Testis (tissue), 2 donors: ENCODE results near the gene GALNT17.

Experiments
- POLR2A ChIP-seq: fragments of 450-650 bp; IDR thresholded peaks from one replicate; pipeline ENCODE4 v1.6.1; 2017; ENCODE audit warnings: antibody characterized with exemption, mild to moderate bottlenecking, moderate library complexity
- TF ChIP-seq, protein P1 (sequence below), 3 experiments: fragments of 450-650 bp in 2 of 3; fragments of 200-600 bp in 1 of 3; sonication (generic) in 1 of 3; IDR thresholded peaks; one replicate each; pipeline ENCODE4 v1.5.1; 2016 to 2019; ENCODE audit warnings: antibody characterized with exemption in 3 of 3, mild to moderate bottlenecking in 2 of 3, moderate library complexity in 1 of 3

DNA sequence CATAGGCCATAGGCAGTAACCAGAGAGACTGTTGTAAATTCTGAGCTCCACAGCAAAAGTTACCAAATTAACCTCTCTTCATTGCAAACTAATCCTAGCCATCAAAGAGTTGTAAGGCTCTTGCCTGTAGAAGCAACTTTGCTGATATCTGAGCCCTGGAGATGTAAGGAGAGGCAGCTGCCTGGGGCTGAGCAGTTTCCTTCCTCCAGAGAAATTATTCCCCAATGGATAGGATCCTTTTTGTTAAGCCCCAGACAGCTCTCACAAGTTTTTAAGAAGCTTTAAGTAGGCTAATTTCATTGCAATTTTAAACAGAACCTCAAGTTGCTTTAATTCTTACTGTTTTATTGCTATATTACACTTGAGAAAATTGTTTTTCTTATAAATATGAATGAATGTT, 211.1 kb downstream of the GALNT17 start:
- TF ChIP-seq, protein P1, sequence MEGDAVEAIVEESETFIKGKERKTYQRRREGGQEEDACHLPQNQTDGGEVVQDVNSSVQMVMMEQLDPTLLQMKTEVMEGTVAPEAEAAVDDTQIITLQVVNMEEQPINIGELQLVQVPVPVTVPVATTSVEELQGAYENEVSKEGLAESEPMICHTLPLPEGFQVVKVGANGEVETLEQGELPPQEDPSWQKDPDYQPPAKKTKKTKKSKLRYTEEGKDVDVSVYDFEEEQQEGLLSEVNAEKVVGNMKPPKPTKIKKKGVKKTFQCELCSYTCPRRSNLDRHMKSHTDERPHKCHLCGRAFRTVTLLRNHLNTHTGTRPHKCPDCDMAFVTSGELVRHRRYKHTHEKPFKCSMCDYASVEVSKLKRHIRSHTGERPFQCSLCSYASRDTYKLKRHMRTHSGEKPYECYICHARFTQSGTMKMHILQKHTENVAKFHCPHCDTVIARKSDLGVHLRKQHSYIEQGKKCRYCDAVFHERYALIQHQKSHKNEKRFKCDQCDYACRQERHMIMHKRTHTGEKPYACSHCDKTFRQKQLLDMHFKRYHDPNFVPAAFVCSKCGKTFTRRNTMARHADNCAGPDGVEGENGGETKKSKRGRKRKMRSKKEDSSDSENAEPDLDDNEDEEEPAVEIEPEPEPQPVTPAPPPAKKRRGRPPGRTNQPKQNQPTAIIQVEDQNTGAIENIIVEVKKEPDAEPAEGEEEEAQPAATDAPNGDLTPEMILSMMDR (IDR thresholded peaks at IDR 0.05) = no peak
- no peak for TF ChIP-seq POLR2A
